LNCaP clone FGC (cell line): ENCODE measurements around the gene MUC21.

Source experiments
- DNase-seq: peaks from one replicate; pipeline ENCODE4 v3.0.0-alpha.2; 2011; ENCODE audit warnings: low read depth
- H3K4me3 ChIP-seq: 2 replicates; pipeline ENCODE4 v1.5.1; 2011; ENCODE audit warnings: mild to moderate bottlenecking, low read depth, low read length, control low read depth
- CTCF ChIP-seq: IDR thresholded peaks from 2 replicates; pipeline ENCODE4 v1.5.1; 2012; ENCODE audit warnings: mild to moderate bottlenecking; ENCODE audit not compliant: control insufficient read depth, insufficient read depth; ENCODE audit errors: extremely low read depth

The MUC21 gene

GRCh38 chr6:30981942-30982772 is 1.4 kb upstream of the MUC21 start:
- DNase-seq = peak; percentile 31
- 0 out of 2 replicates have a peak overlapping the region, but pooled peaks have one; percentile 19 for H3K4me3 ChIP-seq
- peak; percentile 23; the same call in 1 of the 2 replicates for TF ChIP-seq CTCF

GRCh38 chr6:30985490-30985889 is 2.0 kb downstream of the MUC21 start:
- TF ChIP-seq CTCF = no peak
- H3K4me3 ChIP-seq = no peak overlapping the region
- DNase-seq = no peak

- no peak for TF ChIP-seq CTCF
- DNase-seq = no peak
- H3K4me3 ChIP-seq = no peak overlapping the region
Measured at GRCh38 chr6:30987304-30987703, 3.8 kb downstream of the MUC21 start.

GRCh38 chr6:30988209-30988825 is 4.8 kb downstream of the MUC21 start:
- no peak overlapping the region for H3K4me3 ChIP-seq
- TF ChIP-seq CTCF = no peak
- DNase-seq = no peak

GRCh38 chr6:30990422-30991086 is 7.0 kb downstream of the MUC21 start:
- TF ChIP-seq CTCF = no peak
- no peak for DNase-seq
- H3K4me3 ChIP-seq = no peak overlapping the region

GRCh38 chr6:30991891-30992290 is 8.4 kb downstream of the MUC21 start:
- no peak for DNase-seq
- H3K4me3 ChIP-seq = no peak overlapping the region
- TF ChIP-seq CTCF = no peak
